H9 (cell line): ENCODE results near the gene ZMIZ1. TPM values are rescaled to one million over a fixed set of nuclear protein-coding genes. Genes with fewer than 3 reads are reported as not detected.

ENCODE experiments used
- DNase-seq: peaks from one replicate; pipeline ENCODE4 v3.0.0-alpha.2; 2017
- H2AFZ ChIP-seq: one replicate; pipeline ENCODE4 v1.6.1; 2013; ENCODE audit warnings: mild to moderate bottlenecking, low read length, control low read depth, moderate library complexity
- H2AK5ac ChIP-seq: 2 replicates; pipeline ENCODE4 v1.6.1; 2013; ENCODE audit warnings: low read length, control low read depth, mixed read lengths; ENCODE audit not compliant: insufficient read length
- H2BK120ac ChIP-seq: one replicate; pipeline ENCODE4 v1.6.1; 2013; ENCODE audit warnings: low read depth, mild to moderate bottlenecking, low read length, control low read depth, inconsistent platforms; ENCODE audit not compliant: poor library complexity, severe bottlenecking
- H2BK12ac ChIP-seq: 2 replicates; pipeline ENCODE4 v1.6.1; 2013; ENCODE audit warnings: low read length, control low read depth, mixed read lengths, low read depth; ENCODE audit not compliant: insufficient read length
- H2BK15ac ChIP-seq: 2 replicates; pipeline ENCODE4 v1.6.1; 2013; ENCODE audit warnings: low read depth, low read length, control low read depth
- H2BK20ac ChIP-seq: one replicate; pipeline ENCODE4 v1.6.1; 2013; ENCODE audit warnings: low read depth, mild to moderate bottlenecking, low read length, control low read depth, inconsistent platforms; ENCODE audit not compliant: poor library complexity, severe bottlenecking
- H2BK5ac ChIP-seq: 2 replicates; pipeline ENCODE4 v1.6.1; 2013; ENCODE audit warnings: low read length, control low read depth, mixed read lengths; ENCODE audit not compliant: insufficient read length
- H3K14ac ChIP-seq: 2 replicates; pipeline ENCODE4 v1.6.1; 2013; ENCODE audit warnings: low read length, control low read depth; ENCODE audit not compliant: insufficient read depth
- H3K18ac ChIP-seq: 2 replicates; pipeline ENCODE4 v1.6.1; 2013; ENCODE audit warnings: low read depth, mild to moderate bottlenecking, mixed read lengths, low read length, control low read depth; ENCODE audit not compliant: insufficient read length
- H3K23ac ChIP-seq: 2 replicates; pipeline ENCODE4 v1.6.1; 2013; ENCODE audit warnings: low read length, control low read depth, mixed read lengths, low read depth; ENCODE audit not compliant: insufficient read length
- H3K23me2 ChIP-seq: 2 replicates; pipeline ENCODE4 v1.6.1; 2013; ENCODE audit warnings: low read depth, mild to moderate bottlenecking, mixed read lengths, low read length, control low read depth; ENCODE audit not compliant: insufficient read length, poor library complexity, severe bottlenecking
- H3K27ac ChIP-seq: 2 replicates; pipeline ENCODE4 v1.5.1; 2013; ENCODE audit warnings: low read length, control low read depth, mixed read lengths, low read depth; ENCODE audit not compliant: insufficient read length
- H3K27me3 ChIP-seq: 2 replicates; pipeline ENCODE4 v1.6.1; 2013; ENCODE audit warnings: low read length, control low read depth, inconsistent platforms; ENCODE audit not compliant: insufficient read depth
- H3K4ac ChIP-seq: 2 replicates; pipeline ENCODE4 v1.6.1; 2013; ENCODE audit warnings: low read depth, mild to moderate bottlenecking, control low read depth, inconsistent platforms, low read length, moderate library complexity
- H3K4me1 ChIP-seq: 2 replicates; pipeline ENCODE4 v1.6.1; 2013; ENCODE audit warnings: low read length, control low read depth, inconsistent platforms; ENCODE audit not compliant: insufficient read depth
- H3K4me2 ChIP-seq: 2 replicates; pipeline ENCODE4 v1.6.1; 2013; ENCODE audit warnings: low read length, control low read depth, mixed read lengths; ENCODE audit not compliant: insufficient read length, insufficient read depth
- H3K56ac ChIP-seq: 2 replicates; pipeline ENCODE4 v1.6.1; 2013; ENCODE audit warnings: low read depth, mild to moderate bottlenecking, mixed read lengths, low read length, control low read depth; ENCODE audit not compliant: insufficient read length
- H3K79me1 ChIP-seq: 2 replicates; pipeline ENCODE4 v1.6.1; 2013; ENCODE audit warnings: low read depth, mild to moderate bottlenecking, moderate library complexity, low read length, control low read depth, inconsistent platforms; ENCODE audit not compliant: insufficient read depth, poor library complexity, severe bottlenecking
- H3K79me2 ChIP-seq: 2 replicates; pipeline ENCODE4 v1.6.1; 2013; ENCODE audit warnings: low read length, control low read depth, inconsistent platforms; ENCODE audit not compliant: insufficient read depth
- H3K9ac ChIP-seq: 2 replicates; pipeline ENCODE4 v1.6.1; 2013; ENCODE audit warnings: low read length, control low read depth, mixed read lengths; ENCODE audit not compliant: insufficient read length; ENCODE audit errors: extremely low read depth
- H3K9me3 ChIP-seq: one replicate; pipeline ENCODE4 v1.6.1; 2013; ENCODE audit warnings: low read depth, low read length, inconsistent platforms; ENCODE audit not compliant: control insufficient read depth
- H3T11ph ChIP-seq: one replicate; pipeline ENCODE4 v1.6.1; 2013; ENCODE audit warnings: mild to moderate bottlenecking, low read length, control low read depth, inconsistent platforms
- H4K20me1 ChIP-seq: one replicate; pipeline ENCODE4 v1.6.1; 2013; ENCODE audit not compliant: control insufficient read depth, insufficient read length, insufficient read depth
- H4K5ac ChIP-seq: 2 replicates; pipeline ENCODE4 v1.6.1; 2013; ENCODE audit warnings: low read depth, mild to moderate bottlenecking, mixed read lengths, low read length, control low read depth; ENCODE audit not compliant: insufficient read length
- H4K8ac ChIP-seq: replicated peaks from 2 replicates; pipeline ENCODE4 v1.6.1; 2013; ENCODE audit warnings: low read length, control low read depth, mixed read lengths, low read depth; ENCODE audit not compliant: insufficient read length
- H4K91ac ChIP-seq: 2 replicates; pipeline ENCODE4 v1.6.1; 2013; ENCODE audit warnings: low read depth, mild to moderate bottlenecking, moderate library complexity, mixed read lengths, low read length, control low read depth; ENCODE audit not compliant: insufficient read length
- H3K27ac Mint-ChIP-seq, 3 experiments: 2 replicates in 2 of 3; 3 replicates in 1 of 3; pipeline ENCODE4 v1.8.0; 2020 to 2021; ENCODE audit warnings: mixed read lengths in 3 of 3, mild to moderate bottlenecking in 1 of 3, moderate library complexity in 1 of 3
- H3K27me3 Mint-ChIP-seq: 2 replicates; pipeline ENCODE4 v1.8.0; 2021; ENCODE audit warnings: low read depth, mild to moderate bottlenecking, moderate library complexity, mixed read lengths
- H3K36me3 Mint-ChIP-seq, 3 experiments: 2 replicates in 2 of 3; 3 replicates in 1 of 3; pipeline ENCODE4 v1.8.0; 2020 to 2021; ENCODE audit warnings: low read depth in 3 of 3, mixed read lengths in 3 of 3; ENCODE audit not compliant: insufficient read depth in 1 of 3
- H3K4me1 Mint-ChIP-seq, 2 experiments: 2 replicates each; pipeline ENCODE4 v1.8.0; 2020; ENCODE audit warnings: mixed read lengths in 2 of 2
- H3K4me3 Mint-ChIP-seq, 2 experiments: 2 replicates in 1 of 2; 3 replicates in 1 of 2; pipeline ENCODE4 v1.8.0; 2020 to 2021; ENCODE audit warnings: mild to moderate bottlenecking in 2 of 2, mixed read lengths in 2 of 2, moderate library complexity in 1 of 2
- H3K9me3 Mint-ChIP-seq, 2 experiments: 2 replicates in 1 of 2; 3 replicates in 1 of 2; pipeline ENCODE4 v1.8.0; 2020; ENCODE audit warnings: mild to moderate bottlenecking in 2 of 2, mixed read lengths in 2 of 2, moderate library complexity in 1 of 2
- CTCF ChIP-seq: fragments of 200-600 bp; sonication (generic); conservative IDR thresholded peaks from 3 replicates; pipeline ENCODE4 v1.8.0; 2021; ENCODE audit warnings: antibody characterized with exemption, mild to moderate bottlenecking
- WGBS: extraction: QIAGEN DNeasy Blood & Tissue Kit; methylation state at CpG from one replicate; pipeline ENCODE4 v1.1.7; 2013; ENCODE audit warnings: missing lambda C conversion rate, low lambda C conversion rate, mixed read lengths; ENCODE audit not compliant: insufficient read length; ENCODE audit errors: extremely low coverage; 5-methylcytosine and 5-hydroxymethylcytosine counted together
- total RNA-seq: library from RNA; stranded (reverse); gene quantifications from 2 replicates; pipeline ENCODE4 v1.2.1, GENCODE V29; 2021

ZMIZ1 gene
- total RNA-seq, 1 experiment from 2014 or later = 36.9 TPM

- H3K4me1 Mint-ChIP-seq = peaks cover 73 to 78% of the 10 kb centered on the region in 2 experiments
- Histone ChIP-seq H3K79me2 (no peaks in the 10 kb centered on the region), H3K4me2 (no peak overlapping the region), H4K91ac (no peak overlapping the region), H2BK20ac (no peak overlapping the region), H2BK12ac (no peak overlapping the region), H3K14ac (no peak overlapping the region), H3K27ac (no peak overlapping the region), H4K5ac (no peak overlapping the region), H3K56ac (no peak overlapping the region), H3K4me1 (peaks cover 19% of the 10 kb centered on the region), H2BK120ac (no peak overlapping the region), H3K4ac (no peak overlapping the region), H3K23me2 (no peaks in the 10 kb centered on the region), H3K9me3 (no peaks in the 10 kb centered on the region), H3K23ac (no peak overlapping the region), H2BK15ac (no peak overlapping the region), H3K9ac (no peak overlapping the region), H4K8ac (no peak overlapping the region), H2BK5ac (no peak overlapping the region), H2AFZ (no peak overlapping the region), H3K79me1 (no peaks in the 10 kb centered on the region), H3K18ac (no peak overlapping the region), H3K27me3 (no peaks in the 10 kb centered on the region), H3T11ph (no peak overlapping the region), H2AK5ac (no peak overlapping the region), H4K20me1 (no peaks in the 10 kb centered on the region)
- H3K4me3 Mint-ChIP-seq = no peak overlapping the region
- H3K27ac Mint-ChIP-seq = peak overlapping the region; percentile 10 to 93 (median 57); a peak in 1 of 7 replicates
- no peak for TF ChIP-seq CTCF
- peaks cover 6 to 20% (median 11%) of the 10 kb centered on the region in 3 experiments for H3K36me3 Mint-ChIP-seq
- no peaks in the 10 kb centered on the region for H3K27me3 Mint-ChIP-seq
- no peak for DNase-seq
- no peaks in the 10 kb centered on the region for H3K9me3 Mint-ChIP-seq
- WGBS = no CpG with 5 or more reads among the region's 4 CpGs
Observed at GRCh38 chr10:79128923-79129305, 60.1 kb downstream of the ZMIZ1 start.
